NCI-H2196 treated with DMSO at 0.1 percent for 48 hours (cell line): Measurements from ENCODE around the gene HES5.

Experiments used
- DNase-seq: peaks from one replicate; lab custom pipeline; 2025; ENCODE audit not compliant: unreplicated experiment; lab: John Stamatoyannopoulos, UW

Gene HES5

DNA sequence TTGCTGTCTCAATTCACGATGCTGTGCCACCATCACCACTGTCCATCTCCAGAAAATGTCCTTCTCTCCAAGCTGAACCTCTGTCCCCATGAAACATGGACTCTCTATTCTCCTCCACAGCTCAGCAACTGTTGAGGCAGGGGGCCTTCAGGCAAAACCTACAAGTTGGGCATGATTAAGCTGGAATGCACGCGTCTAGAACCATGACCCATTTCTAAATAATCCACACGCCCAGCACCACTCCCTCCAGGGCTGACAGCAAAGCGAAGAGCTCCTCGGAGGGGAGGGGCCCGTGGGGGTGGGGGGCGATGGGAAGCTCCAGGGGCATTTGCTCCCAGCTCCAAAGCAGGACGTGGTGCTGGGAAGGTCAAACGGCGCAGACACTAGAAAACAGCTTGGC lies 3.3 kb upstream of the HES5 start:
- no peak for DNase-seq

DNA sequence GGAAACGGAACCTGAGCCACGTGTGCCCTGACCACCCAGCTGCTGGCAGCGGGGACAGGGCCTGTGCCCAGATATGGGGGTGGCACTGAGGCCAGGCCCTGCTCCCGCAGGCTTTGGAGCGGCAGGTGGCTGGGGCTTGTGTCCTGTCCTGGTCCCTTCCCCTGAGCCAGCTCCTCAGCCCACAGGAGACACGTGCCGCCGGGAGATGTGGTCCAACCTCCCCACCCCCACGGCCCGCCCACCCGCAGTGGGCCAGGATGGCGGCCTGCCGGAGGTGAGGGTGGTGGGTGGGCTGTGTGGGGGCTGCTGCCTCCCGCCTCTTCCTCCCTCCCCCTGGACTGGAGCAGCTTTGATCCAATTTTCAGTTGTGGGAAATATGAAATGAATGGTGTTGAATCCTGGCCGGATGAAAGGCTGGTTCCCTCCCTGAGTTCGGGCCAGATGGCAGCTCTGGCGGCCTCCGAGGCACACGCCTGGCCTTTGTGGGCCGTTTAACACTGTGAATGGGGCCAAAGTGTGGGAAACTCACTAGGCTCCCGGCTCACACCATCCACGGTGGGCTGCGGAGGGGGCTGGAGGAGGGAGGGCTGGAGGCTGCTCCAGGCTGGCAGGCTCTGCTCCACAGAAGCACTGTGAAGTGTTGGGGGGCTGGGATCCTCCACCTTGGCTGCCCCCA lies 2.6 kb upstream of the HES5 start:
- DNase-seq, result no peak

DNA sequence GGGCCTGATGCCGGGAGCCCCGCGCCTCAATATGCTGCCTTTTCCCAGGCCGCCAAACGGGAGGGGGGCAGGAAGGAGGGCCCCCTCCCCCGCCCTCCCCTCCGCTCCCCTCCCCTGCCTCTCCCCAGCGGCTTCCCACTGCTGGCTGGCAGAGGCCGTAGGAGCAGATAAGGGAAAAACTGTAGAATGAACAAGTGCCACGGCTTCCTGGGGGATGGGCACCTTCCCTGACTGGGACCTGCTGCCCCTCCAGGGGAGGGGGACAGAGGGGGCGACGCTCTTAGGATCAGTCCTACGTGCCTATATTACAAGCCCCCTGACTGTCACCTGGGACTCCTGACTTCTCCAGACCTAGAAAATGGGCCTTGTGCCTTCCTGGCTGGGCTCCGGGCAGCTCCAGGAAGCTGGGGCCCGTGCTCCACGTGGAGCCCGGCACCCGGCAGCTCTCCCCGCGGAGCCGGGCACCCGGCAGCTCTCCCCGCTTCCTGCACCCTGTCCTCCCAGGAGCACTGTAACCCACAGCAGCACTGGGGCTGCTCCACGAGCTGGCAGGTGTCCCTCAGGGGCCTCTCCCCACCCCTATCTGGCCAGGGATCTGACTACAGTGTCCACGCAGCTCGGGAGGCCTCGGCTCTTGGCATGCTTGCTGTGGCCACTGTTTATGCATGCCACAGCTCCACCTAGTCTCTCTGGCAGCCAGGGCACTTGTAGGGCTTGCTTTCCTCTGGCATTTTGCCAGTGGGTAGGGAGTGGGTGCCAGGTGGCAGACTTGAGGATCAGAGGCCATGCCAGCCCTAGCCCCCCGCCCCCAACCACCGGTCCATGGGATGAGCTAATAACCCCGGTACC lies 674 bp upstream of the HES5 start:
- peak; percentile 43 for DNase-seq

DNA sequence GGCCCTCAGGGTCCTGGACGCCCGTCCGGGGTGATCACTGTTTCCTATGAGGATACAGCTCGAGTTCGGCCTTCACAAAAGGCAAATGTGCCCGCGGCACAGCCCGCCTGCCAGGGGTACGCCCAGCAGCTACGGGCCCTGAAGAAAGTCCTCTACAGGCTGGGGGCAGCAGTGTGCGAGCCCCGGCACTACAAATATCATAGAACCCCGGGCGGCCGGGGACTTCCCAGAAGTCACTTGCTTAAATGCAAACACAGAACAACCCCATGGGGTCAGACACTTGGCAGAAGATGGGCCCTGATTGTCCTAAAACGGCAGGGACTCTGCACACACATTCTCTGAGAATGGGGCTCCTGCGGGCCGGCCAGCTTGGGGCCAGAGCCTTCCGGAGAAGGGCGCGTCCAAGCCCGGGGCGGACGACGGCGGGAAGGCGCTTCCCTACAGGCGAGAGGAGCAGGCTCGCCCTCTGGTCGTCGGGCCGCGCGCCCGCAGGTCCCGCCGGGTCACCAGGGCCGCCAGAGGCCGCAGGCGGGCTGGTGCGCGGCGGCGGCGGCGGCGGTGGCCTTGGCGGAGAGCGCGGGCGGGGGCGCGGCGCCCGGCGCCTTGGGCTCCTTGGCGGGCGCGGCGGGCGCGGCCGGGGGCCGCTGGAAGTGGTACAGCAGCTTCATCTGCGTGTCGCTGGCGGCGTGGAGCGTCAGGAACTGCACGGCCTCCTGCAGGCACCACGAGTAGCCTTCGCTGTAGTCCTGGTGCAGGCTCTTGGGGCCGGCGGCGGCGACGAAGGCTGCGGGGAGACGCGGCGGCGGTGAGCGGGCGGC lies 888 bp downstream of the HES5 start:
- no peak for DNase-seq

DNA sequence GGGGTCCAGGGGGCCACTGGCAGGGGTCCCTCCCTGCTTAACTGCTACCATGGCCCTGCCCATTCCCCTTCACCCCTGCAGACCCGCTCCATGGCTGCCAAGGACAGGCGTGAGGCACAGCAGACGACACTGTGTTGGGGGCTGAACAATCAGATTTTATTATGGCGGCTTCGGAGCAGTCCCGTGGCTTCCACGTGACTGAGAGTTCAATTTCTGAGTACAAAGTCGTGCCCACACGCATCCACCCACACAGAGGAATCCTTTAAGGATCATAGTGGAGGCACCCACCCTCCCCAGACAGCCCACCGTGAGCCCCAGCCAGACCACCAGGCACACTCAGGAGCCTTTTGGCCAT lies 1.5 kb downstream of the HES5 start:
- DNase-seq, result no peak

DNA sequence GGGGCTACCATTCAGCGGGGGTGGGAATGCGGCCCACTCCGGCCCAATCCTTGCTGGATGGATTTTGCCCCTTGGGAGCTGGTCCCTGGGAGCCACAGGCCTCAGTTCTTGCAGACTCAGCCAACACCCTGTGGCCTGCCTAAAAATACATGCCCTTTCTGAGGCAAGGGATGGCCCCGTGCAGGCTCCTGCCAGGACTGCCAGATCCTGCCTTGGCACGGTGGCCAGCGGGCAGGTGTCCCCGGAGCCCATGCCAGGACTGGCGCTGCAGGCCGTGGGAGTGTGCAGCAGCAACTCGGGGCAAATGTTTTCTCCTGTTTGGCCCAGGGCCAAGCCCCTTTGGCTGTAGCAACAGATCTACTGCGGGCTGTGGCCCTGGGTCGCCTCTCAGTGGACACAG lies 2.0 kb downstream of the HES5 start:
- DNase-seq, result no peak

DNA sequence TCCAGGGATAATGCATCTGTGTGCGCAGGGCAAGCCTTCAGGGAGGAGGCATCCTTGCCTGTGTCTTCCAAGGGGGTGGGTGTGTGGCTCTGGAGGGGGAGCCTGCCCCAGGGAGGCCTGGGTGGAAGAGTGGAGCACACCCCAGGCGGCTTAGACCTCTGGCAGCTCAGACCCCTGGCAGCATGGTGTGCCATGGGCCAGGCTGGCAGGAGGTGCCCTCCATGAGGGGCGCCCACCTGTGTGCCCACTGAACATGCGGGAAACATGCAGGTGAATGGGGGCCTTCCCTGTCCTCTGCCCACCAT lies 2.6 kb downstream of the HES5 start:
- DNase-seq, result no peak

DNA sequence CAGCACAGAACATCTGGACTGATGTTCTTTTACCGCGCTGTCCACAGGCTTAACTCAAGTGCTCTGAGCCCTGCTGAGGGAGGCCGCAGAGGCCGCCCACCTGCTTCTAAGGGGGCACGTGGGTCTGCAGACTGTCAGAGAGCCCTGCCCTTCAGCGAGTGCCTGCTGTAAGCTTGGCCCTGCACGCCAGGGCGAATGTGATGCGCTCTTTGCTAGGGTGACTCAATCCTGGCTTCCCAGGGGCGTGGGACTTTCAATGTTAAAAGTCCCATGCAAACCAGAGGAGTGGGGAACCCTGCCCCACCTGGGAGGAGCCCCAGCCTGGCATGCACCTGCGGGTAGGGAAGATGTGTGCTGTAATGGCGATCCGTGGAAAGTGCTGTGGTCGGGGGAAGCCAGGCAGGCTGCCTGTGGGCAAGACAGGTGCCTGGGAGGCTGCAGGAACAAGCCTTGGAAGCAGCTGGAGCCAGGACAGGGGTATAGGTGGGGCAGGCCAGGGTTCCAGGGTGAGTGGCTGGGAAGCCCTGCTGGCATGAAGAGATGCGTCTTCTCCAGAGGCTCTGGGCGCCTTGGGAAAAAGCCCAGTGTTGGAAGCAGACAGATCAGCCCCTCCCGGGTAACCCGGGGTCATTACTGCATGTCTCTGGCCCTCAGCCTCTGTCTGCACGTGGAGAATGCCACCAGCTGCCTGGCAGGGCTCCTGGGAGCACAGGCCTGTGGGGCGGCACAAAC lies 3.1 kb downstream of the HES5 start:
- peak; percentile 61 for DNase-seq

DNA sequence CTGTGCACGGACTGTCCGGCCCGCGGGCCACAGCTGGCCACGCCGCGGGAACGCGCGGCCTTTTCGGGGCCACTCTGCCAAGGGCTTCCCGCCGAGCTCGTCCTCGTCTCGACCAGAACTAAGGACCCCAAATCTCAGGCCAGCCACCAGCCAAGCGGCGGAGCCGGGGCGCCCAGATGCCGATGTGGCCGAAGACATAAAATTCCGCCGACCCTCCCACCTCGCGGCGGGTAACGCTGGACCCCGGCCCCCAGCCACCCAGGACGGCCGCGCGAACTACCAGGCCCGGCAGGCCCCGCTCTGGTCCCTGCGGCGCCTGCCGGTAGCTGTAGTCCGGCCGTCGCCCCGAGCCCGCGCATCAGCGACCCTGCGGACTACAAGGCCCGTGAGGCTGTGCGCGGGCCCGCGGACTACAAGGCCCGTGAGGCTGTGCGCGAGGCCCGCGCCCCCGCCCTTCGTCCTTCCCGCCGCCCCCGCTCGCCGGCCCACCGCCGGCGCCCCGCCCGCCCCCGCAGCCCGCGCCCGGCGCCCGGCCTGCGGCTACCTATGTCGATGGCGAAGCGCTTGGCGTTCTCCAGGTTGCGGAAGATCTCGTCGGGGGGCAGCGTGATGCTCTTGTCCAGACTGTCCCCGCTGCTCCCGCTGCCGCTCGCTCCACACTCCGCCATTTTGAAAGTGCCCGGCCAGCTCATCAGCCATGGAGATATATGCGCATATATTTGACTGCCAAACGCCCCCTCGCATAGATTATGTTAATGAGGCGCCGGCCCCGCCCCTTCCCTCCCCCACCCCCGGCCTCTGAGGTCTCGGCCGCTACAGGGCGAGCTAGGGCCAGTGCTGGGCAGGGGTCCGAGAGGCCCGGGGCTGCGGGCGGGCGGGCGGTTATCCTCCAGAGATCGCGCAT lies 3.9 kb downstream of the HES5 start, which contains the start of gene PANK4:
Gene PANK4, minus strand, starts transcription at position 677 of the 904 bp plus-strand sequence. Its CDS starts 9 bp downstream, at position 668.
- peak; percentile 84 for DNase-seq

DNA sequence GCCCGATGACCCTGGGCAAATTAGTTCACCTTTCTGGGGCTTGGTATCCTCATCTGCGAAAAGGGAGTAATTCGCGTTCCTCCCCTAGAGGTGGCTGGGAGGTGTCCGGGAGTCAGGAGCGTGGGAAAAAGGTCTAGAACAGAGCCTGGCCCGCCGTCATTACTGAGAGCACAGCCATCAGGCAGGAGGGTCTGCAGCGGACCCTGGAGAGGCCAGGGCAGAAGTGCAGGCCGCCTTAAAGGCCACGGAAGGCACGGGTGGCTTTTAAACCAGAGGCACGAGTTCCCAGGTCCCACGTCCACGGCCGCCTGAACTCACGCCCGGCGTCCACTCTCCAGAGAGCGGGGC lies 4.5 kb downstream of the HES5 start:
- DNase-seq, result no peak

DNA sequence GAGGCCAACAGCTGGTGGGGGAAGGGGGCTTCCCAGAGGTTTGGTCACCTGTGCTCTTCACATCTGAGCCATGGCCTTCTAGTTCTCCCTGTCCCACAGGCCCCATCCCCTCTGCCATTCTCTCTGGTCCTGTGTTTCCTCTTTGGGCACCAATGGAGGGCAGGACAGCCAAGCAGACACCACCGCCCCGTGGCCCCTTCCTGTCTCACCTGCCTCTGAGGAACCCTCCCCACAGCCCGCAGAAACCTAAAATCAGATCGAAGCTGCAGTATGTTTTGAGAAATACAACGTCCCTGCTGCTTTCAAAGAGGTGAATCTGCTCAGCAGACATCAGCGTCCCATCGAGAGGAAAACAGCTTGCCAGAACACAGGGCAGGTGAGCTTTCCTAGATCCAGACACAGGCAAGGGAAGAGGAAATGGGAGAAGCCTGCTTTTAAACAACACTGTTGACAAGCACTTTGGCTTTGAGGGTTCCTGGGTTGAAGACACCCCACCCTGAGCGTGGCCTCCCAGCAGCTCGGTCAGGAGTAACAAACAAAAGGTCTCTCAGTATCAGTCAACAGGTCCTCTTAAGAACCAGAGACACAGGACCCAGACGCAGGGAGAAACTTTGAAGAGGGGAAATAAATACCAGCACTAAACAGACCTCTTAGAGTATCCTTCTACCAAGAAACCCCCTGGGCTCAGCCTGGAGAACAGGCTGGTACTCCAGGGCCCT lies 6.0 kb downstream of the HES5 start:
- DNase-seq, result no peak

DNA sequence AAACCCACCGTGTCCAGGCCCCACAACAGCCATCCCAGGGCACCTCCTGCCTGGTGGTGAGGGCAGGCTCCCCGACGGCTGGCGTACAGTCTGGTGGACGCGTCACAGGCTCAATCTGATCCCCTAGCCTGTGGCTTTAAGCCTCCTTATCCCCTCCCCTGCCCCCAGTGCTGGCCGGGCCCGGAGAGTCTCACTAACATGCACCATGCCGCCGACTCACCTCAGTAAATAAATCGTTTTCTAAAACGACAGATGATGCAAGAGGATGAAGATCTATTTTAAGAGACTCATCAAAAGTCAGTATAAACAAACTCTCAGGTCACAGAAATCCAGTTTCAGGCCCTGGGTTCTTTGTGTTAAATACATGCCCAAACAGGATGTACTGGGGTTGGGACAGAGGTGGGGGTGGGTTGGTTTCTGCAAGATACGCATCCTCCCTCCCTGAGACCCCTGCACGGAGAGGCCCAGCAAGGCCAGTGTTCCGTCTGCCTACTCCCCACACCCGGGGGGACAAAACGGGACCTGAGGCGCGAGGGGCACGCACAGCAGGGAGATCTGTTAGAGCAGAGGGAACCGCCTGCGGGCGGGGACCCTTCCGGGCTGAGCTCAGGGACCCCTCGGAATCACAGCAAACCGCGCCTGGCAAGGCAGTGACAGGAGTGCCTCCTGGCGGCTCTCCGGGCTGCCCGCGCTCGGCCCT lies 6.7 kb downstream of the HES5 start:
- no peak for DNase-seq

DNA sequence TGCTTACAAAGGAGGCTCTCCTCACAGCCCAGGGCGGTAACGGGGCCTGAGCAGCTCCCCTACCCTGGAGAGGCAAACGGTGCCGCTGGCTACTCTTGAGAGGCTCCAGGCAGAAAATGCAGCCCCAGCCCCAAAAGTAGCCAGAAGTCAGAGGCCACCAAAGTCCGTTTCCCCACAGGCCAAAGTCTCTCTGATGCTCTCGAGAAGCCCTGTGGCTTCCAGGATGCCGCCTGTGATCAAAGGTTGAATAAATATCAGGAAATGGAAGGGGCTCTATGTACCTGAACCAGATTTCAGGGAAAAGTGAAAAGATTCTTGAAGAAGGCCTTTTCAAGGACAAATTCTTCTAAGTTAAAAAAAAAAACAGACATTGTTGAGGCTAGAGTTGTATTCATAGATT lies 7.8 kb downstream of the HES5 start:
- no peak for DNase-seq

DNA sequence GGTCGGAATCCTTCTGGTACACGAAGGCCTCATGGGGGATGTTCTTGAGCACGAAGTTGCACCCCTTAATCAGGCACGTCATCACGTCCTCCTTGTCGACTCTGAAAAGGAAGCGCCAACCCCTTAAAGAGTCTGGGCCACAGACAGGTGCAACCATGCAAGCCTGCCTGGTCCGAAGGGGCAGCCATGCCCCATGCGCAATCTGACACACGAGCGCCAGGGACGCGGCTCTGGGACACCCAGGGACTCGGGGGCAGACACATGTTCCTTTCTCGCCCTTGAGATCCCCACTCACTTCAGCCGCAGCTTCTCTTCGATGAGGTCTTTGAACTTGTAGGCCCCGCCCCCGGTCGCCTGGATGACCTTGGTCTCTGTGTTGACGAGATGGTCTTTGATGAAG lies 9.3 kb downstream of the HES5 start:
- DNase-seq, result no peak

DNA sequence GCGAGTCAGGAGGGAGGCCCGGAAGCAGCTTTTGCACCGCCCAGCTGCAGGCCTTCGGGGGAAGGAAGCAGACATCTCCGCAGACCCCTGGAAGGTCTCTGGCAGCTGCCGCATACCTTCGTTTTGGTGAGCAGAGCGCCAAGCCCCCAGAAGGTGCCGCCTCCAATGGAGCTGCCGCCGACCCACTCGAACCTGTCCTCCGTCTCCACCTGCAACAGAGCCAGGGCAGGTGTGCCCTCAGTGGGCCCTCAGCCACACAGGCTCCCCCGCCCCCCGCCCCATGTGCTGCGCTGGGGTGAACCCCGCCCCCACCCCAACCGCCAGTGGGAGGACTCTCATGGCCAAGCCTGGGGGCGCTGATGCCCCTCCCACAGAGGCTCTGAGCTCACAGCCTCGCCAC lies 9.9 kb downstream of the HES5 start:
- no peak for DNase-seq

DNA sequence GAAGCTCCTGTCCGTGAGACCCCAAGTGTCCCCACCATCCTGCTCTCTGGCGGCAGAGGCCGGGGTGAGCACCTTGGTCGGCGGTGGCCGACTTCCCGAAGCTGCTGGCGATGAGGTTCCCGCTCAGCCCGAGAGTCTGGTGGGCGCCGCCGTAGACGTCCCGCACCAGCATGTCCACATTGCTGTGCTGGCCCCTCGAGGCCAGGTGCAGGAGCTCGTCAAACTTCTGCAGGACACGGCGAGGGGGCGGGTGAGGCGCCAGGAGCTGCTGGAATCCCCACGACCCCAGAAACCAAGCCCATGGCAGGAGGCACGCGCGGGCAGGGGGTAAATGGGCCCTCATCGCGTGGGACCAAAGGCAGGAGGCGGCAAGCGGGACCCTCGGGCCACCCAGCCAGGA lies 10.3 kb downstream of the HES5 start:
- no peak for DNase-seq

DNA sequence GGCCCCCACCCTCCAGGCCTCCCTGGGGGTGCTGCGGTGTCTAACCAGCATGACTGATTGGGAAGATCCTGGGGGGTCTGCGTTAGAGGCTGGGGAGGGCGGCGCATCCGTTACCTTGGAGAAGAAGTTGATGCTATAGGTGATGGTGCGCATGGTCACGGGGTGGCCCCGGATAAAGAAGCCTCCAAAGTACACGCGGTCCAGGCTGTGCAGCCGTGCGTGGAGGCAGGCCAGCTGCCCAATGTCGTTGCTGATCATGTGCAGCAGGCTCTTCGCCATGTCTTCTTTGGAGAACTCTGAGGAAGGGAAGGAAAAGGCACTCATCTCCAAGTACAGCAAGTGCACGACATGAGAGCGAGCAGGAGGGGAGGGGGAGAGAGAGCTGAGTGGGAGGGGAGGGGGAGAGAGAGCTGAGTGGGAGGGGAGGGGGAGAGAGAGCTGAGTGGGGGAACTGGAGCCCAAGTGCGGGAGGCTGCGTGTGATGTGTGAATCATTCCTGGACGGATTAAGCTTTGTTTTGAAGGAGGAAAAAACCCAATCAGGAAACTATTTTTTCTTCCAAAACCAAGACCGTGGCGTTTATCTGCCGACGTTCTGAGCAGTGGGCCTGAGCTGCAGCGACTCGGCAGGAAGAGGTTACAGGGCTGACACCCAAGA lies 10.9 kb downstream of the HES5 start:
- DNase-seq, result no peak

DNA sequence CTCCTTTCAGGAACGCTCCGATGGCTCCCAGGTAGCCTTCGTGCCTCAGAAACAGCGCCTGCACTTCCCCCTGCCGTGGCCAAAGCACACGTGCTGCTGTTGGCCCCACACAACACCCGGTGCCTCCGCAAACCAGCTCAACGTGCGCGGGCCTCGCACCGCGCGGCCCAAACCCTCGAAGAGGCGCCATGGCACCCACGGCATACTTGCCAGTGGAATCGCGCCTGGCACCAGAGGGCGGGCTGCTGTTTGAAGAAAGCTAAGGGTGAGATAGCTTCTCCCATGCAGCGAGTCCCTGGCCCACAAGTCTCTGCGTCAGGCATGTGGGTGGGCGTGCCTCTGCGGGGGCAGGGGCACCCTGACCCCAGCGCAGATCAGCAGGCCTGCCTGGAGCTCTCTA lies 11.5 kb downstream of the HES5 start:
- DNase-seq, result no peak

DNA sequence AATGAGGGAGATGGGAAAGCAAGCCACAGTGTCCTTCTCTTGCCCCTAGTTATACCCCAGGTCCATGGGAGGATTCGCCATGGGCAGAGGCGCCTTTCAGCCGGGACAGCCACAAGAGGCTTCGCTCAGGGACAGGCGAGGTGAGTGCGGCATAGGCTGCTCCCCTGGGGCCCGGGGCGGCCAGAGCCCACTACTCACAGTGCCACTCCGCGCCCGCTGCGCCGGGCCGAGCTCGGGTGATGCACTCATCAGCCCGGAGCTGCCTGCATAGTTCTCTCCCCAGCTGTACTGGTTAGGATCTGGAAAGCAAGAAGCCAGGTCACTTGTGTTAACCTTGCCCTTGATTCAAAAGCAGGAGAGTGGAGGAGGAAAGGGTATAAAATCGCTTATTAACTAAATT lies 12.1 kb downstream of the HES5 start:
- no peak for DNase-seq
